Tibial artery (tissue), 4 donors: Measurements from ENCODE around the gene GATM.
A peak's percentile ranks its signal among the peaks of the same experiment; 100 is the strongest.
"Not testable (repeated sequence)": the region's sequence is repeated elsewhere in the genome, so short reads cannot be mapped to it uniquely, and the experiment has no call there.

Source experiments
- DNase-seq, 2 donors: peaks; one replicate each; pipeline ENCODE4 v3.0.0-alpha.2; 2019
- H3K27ac ChIP-seq, 2 donors: fragments of 200-600 bp; sonication (generic) in 1 of 2; 1 replicate in 1 of 2; 2 replicates in 1 of 2; pipeline ENCODE4 v1.5.1; 2018 to 2019; ENCODE audit warnings: mild to moderate bottlenecking in 1 of 2
- H3K27me3 ChIP-seq, 2 donors: fragments of 200-600 bp; sonication (generic) in 1 of 2; one replicate each; pipeline versions ENCODE4 v1.5.1 to v1.6.0; 2016 to 2019
- H3K36me3 ChIP-seq, 3 donors: fragments of 200-600 bp; sonication (generic) in 2 of 3; one replicate each; pipeline ENCODE4 v1.5.1; 2016 to 2019; ENCODE audit warnings: mild to moderate bottlenecking in 2 of 3
- H3K4me1 ChIP-seq, 4 donors: fragments of 200-600 bp; sonication (generic) in 2 of 4; 1 replicate in 3 of 4; 2 replicates in 1 of 4; pipeline ENCODE4 v1.5.1; 2016 to 2019
- H3K4me3 ChIP-seq, 2 donors: fragments of 200-600 bp; sonication (generic) in 1 of 2; 1 replicate in 1 of 2; 2 replicates in 1 of 2; pipeline ENCODE4 v1.5.1; 2018 to 2019; ENCODE audit warnings: mild to moderate bottlenecking in 2 of 2
- H3K9me3 ChIP-seq, 3 donors: fragments of 200-600 bp; sonication (generic) in 1 of 3; one replicate each; pipeline ENCODE4 v1.5.1; 2016 to 2019
- CTCF ChIP-seq, 2 experiments: fragments of 200-600 bp in 1 of 2; fragments of 450-650 bp in 1 of 2; IDR thresholded peaks; one replicate each; pipeline ENCODE4 v1.5.1; 2017 to 2019; ENCODE audit warnings: antibody characterized with exemption in 2 of 2, mild to moderate bottlenecking in 1 of 2, moderate library complexity in 1 of 2
- intact Hi-C: fragments of 100-400 bp; cut with DNase I; formaldehyde crosslinking; loops from one replicate; pipeline ENCODE4 v1.15.0; 2023; ENCODE audit warnings: low total_unique reads

GATM gene

GRCh38 chr15:45371546-45371945, 6.8 kb downstream of the GATM start:
- no peak overlapping the region for H3K4me3 ChIP-seq
- no peaks in the 10 kb centered on the region for H3K9me3 ChIP-seq
- intact Hi-C loops, result no loop called here
- H3K36me3 ChIP-seq, result no peaks in the 10 kb centered on the region
- no peaks in the 10 kb centered on the region for H3K27me3 ChIP-seq
- peak overlapping the region; percentile 14 to 24 for H3K27ac ChIP-seq
- DNase-seq, result no peak
- no peak for TF ChIP-seq CTCF (IDR thresholded peaks at IDR 0.05)
- peaks cover 0 to 85% (median 18%) of the 10 kb centered on the region in 4 donors for H3K4me1 ChIP-seq

- H3K4me3 ChIP-seq, H3K9me3 ChIP-seq, H3K27me3 ChIP-seq, DNase-seq, intact Hi-C loops: not testable (repeated sequence)
- H3K36me3 ChIP-seq, result peaks cover 9 to 14% (median 11%) of the 10 kb centered on the region in 3 donors
- peak overlapping the region; percentile 57 to 71 for H3K27ac ChIP-seq
- H3K4me1 ChIP-seq, result peaks cover 0 to 70% (median 18%) of the 10 kb centered on the region in 4 donors
These were observed 8.3 kb downstream of the GATM start for GRCh38 chr15:45370042-45370441.

GRCh38 chr15:45367222-45367621, 11.1 kb downstream of the GATM start:
- H3K36me3 ChIP-seq, result peaks cover 26 to 41% (median 37%) of the 10 kb centered on the region in 3 donors
- H3K9me3 ChIP-seq, intact Hi-C loops, DNase-seq, H3K27me3 ChIP-seq, H3K4me3 ChIP-seq: not testable (repeated sequence)
- peaks cover 0 to 55% (median 18%) of the 10 kb centered on the region in 4 donors for H3K4me1 ChIP-seq
- H3K27ac ChIP-seq, result peak overlapping the region; percentile 57 to 71

- TF ChIP-seq CTCF (IDR thresholded peaks at IDR 0.05), result no peak
- Histone ChIP-seq H3K4me1 (peaks cover 0 to 36% (median 11%) of the 10 kb centered on the region in 4 donors), H3K9me3 (no peaks in the 10 kb centered on the region), H3K4me3 (no peak overlapping the region), H3K27me3 (no peaks in the 10 kb centered on the region), H3K36me3 (peaks cover 47 to 61% (median 57%) of the 10 kb centered on the region in 3 donors), H3K27ac (peak overlapping the region; percentile 6 to 19)
- DNase-seq, result no peak
- intact Hi-C loops, result no loop called here
These were observed 14.1 kb downstream of the GATM start for GRCh38 chr15:45364271-45364670.

GRCh38 chr15:45363801-45364200, 14.5 kb downstream of the GATM start:
- peak overlapping the region; percentile 6 to 19 for H3K27ac ChIP-seq
- no peaks in the 10 kb centered on the region for H3K27me3 ChIP-seq
- intact Hi-C loops, result no loop called here
- H3K4me1 ChIP-seq, result peaks cover 0 to 31% (median 9%) of the 10 kb centered on the region in 4 donors
- no peaks in the 10 kb centered on the region for H3K9me3 ChIP-seq
- no peak overlapping the region for H3K4me3 ChIP-seq
- no peak for DNase-seq
- TF ChIP-seq CTCF (IDR thresholded peaks at IDR 0.05), result no peak
- H3K36me3 ChIP-seq, result peaks cover 49 to 66% (median 61%) of the 10 kb centered on the region in 3 donors

GRCh38 chr15:45363334-45363733, 15.0 kb downstream of the GATM start:
- Histone ChIP-seq H3K9me3 (no peaks in the 10 kb centered on the region), H3K27ac (no peak overlapping the region), H3K4me1 (peaks cover 0 to 26% (median 7%) of the 10 kb centered on the region in 4 donors), H3K4me3 (no peak overlapping the region), H3K36me3 (peaks cover 49 to 70% (median 64%) of the 10 kb centered on the region in 3 donors), H3K27me3 (no peaks in the 10 kb centered on the region)
- intact Hi-C loops, result no loop called here
- no peak for TF ChIP-seq CTCF (IDR thresholded peaks at IDR 0.05)
- DNase-seq, result no peak

- DNase-seq, result no peak
- Histone ChIP-seq H3K27ac (no peak overlapping the region), H3K4me1 (peaks cover 0 to 17% (median 3%) of the 10 kb centered on the region in 4 donors), H3K36me3 (peaks cover 53 to 70% (median 67%) of the 10 kb centered on the region in 3 donors), H3K9me3 (no peaks in the 10 kb centered on the region), H3K27me3 (no peaks in the 10 kb centered on the region), H3K4me3 (no peak overlapping the region)
- intact Hi-C loops, result no loop called here
- no peak for TF ChIP-seq CTCF (IDR thresholded peaks at IDR 0.05)
These were observed 15.9 kb downstream of the GATM start for GRCh38 chr15:45362419-45362818.
